GM19240 (cell line): ENCODE data around the gene C10orf120.

Source experiments
- DNase-seq: peaks from one replicate; pipeline ENCODE4 v3.0.0; 2011; ENCODE audit warnings: low spot score; ENCODE audit not compliant: insufficient read length

The C10orf120 gene

DNA sequence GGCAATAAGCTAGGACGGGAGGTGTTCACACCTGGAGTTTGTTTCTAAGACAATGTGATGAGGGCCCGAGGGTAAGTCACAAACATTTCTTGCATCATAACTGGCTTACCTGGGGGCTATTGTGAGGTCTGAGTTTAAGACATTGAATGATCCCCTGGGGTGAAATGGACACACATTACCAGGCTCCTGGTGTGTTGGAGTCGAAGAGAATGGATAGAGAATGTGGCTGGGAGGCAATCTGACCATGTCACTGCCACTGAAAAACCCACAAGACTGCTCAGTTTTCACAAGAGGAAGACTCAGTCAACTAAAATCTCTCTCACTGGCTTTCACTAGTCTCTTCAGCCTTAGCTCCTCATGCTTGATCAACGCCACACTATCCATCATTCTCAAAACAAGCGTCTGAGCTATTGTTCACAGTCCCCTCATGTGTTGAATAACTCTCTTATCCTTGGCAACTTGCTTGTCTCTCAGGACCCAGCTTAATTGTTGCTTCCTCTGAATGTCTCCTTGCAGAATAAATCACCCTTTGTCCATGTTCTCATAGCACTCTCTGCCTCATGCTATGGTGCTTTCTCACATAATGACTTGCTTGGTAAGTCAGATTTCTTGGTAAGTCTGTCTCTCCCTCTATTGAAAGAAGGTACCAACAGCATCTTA, at the start of gene C10orf120:
TSS of gene C10orf120 (minus strand) at position 51 of the 660 bp plus-strand sequence. CDS start 56 bp downstream, outside the sequence.
- no peak for DNase-seq

DNA sequence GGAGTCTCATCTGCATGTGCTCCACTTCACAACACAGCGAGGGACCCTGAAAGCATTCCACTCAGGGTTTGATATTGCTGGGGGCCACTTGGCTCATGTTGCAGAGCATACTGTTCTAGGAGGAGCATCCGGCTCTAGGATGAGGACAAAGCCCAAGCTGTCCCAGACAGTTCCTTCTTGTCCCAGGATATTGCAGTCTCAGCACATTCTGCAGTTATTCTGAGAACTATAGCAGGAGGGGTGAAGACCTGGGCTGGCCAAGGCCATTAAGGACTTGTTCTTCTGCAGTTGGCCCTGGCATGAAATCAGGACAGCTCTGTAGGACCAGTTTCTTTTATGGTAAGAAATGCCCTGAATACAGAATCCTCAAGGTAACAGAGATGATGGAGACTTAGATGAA, 48.9 kb upstream of the C10orf120 start:
- no peak for DNase-seq

- DNase-seq, result no peak
Measured at GRCh38 chr10:122746408-122746807, 46.8 kb upstream of the C10orf120 start.

DNA sequence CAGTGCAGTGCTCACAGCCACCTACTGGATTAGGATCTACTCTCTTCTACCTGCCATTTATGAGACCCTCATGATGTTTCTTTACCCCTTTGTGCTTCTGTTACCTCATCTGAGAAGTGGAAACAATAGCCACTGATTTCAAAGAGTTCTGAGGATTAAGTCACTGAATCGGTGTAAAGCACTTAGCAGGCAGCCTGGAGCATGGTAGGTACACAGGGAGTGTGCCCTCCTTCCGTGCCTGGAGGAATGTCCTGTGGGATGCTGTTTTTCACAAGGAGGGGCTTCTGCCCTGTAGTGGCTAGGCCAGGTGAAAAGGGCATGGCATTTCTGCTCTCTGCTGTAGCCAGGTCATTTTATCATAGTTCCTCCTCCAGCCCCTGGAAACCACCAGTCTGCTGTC, 44.6 kb upstream of the C10orf120 start:
- no peak for DNase-seq

GRCh38 chr10:122740640-122741039, 41.0 kb upstream of the C10orf120 start:
- DNase-seq, result no peak

DNA sequence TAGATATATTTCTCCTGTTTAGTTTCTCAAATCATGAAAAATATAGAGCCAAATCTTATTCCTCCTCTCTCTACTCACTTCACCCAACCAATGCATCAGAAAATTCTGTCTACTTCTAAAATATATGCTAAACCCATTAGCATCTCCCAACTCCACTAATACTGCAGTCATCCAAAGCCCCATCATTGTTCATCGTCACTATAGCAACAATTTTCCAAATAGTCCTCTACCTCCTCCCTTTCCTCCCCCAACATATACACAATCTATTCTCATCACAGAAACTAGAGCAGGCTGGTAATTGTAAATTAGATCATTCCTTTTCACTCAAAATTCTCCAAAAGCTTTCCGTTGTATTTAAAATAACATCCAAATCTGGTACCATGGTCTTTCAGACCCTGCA, 38.4 kb upstream of the C10orf120 start:
- DNase-seq, result no peak

DNA sequence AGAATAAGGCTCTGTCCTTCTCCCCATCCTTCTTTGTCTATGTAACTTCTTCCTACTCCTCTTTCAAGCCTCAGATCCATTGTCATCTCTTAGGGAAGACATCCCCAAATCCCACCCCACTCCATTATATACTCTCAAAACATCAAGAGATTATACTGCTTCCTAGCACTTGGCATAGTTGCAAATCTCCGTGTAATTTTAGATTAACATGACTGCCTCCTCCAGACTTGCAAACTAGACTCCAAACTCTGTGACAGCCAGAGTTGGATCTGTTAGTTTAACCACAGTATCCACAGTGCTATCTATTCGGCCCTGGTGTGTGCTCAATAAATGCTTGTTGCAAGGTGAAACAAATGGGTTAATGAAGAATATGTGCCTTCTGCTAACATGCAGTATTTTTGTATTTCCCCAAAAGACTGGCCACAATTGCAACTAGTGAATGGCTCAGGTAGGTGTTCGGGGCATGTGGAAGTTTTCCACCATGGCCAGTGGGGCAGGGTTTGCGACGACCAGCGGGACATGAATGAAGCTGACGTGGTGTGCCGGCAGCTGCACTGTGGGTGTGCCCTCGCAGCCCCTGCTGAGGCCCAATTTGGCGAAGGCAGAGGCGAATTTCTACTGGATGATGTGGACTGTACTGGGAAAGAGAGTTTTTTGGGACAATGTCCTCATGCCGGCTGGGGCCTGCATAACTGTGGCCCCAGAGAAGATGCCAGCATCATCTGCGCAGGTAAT, 34.5 kb upstream of the C10orf120 start:
- DNase-seq, result no peak

GRCh38 chr10:122733443-122733842, 33.8 kb upstream of the C10orf120 start:
- DNase-seq, result no peak

- DNase-seq, result no peak
Measured at GRCh38 chr10:122730238-122730637, 30.6 kb upstream of the C10orf120 start.

DNA sequence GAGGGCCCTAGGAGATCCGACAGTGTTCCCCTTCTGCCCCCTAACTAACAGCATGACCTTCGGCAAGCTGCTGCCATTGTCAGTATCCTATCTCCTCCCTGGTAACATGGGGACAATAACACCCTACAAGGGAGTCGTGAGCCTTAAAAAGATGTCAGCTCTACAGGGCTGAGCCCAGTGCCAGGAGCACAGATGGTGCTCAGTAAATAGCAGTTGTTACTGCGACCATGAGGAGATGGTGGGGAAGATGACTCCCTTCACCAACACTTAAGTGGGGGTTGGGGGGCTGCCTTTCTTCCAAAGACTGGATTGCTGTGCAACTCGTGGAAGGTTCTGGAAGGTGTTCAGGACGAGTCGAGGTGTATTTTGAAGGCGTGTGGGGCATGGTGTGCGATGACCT, 29.5 kb upstream of the C10orf120 start:
- no peak for DNase-seq

DNA sequence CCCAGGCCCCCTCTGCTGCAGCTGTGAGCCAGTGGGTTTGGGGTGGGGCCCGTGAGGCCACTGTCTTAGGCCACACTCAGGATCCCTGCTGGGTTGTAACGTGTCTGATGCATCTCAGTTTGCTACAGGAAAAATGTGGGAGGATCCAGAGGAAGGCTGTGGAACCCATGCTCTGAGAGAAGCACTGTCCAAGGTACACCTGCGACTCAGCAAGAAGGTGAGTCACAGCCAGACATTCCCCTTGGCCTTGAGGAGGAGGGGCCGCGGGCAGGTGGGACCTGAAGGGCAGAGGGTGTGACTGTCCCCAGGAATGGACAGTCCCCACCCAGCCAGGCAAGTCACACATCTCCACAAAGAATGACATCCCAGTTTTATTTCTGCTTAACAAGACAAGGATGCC, 27.8 kb upstream of the C10orf120 start:
- DNase-seq, result no peak

DNA sequence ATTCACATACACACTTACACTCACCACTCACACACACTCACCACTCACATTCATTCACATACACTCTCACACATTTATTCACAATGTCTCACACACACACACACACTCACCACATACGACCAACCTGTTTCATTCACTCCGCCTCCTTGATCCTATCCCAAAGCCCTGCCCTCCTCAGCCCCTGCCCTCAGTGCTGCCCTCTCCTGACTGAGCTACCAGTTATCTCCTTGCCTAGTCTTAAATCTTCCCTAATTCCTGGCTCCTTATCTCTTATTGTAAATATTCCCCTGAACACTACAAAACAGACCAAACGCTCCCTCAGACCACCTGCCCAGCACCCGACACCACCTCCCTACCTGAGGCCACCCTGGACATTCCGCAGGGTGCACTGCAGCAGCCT, 26.1 kb upstream of the C10orf120 start:
- DNase-seq, result no peak

DNA sequence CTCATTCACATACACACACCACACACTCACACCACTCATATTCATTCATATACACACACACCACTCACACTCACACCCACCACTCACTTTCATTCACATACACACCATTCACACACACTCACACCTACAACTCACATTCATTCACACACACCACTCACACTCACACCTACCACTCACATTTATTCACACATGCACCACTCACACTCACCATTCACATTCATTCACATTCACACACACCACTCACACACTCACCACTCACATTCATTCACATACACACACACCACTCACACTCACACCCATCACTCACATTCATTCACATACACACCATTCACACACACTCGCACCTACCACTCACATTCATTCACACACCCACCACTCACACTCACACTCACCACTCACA, 25.4 kb upstream of the C10orf120 start:
- DNase-seq, result no peak

- DNase-seq, result no peak
Measured at GRCh38 chr10:122721111-122721510, 21.5 kb upstream of the C10orf120 start.

DNA sequence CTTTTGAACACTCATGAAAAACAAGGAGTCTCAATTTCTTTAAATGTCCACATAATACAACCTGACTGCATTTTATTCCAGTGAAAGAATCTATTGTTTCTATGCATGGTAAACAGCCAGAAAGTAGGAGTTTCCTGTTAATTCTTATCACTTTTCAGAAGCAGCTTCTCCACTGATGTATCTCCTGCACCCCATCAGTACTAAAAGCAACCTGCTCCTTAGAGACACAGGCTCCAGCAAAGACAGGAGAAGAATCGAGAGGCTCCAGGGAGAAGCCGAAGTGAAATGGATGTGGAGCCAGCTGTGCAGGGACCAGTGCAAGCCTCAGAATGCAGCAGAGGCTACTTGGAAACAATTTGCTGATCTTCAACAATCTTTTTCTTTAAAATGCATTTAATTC, 16.4 kb upstream of the C10orf120 start:
- DNase-seq, result no peak

GRCh38 chr10:122715576-122715975, 15.9 kb upstream of the C10orf120 start:
- DNase-seq, result no peak

DNA sequence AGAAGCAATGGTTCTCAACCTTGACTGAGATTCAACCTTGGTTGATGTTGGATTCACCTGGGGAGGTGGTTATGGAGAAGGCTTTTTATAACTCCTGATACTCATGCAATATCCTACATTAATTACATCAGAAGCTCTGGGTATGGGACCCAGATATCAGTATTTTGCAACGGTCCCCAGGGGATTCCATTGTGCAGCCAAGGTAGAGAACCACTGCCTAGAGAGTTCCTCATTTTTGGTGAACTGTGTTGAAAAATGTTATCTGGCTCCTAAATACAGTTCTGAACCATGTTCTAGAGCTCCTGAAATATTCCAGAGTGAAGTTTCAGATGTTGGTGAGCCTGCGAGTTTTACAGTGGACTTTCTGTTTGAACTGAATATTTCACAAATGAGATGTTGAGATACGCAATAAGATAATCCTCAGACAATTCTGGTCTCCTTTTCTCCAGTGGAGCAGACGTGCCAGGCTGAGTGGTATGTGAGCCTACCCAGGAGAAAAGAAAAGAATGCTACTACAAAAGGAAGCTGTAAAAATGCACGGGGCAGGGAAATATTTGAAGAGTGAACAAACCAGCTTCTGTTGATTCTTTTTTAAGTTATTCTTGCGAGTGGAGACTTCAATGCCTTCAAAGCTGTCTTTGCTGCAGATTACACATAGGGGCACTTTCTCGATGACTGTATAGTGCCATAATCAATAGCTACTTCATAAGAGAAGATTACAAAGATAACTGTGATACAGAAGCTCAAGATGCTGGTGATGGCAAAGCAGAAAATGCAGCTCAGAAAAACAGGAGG, 13.6 kb upstream of the C10orf120 start:
- DNase-seq, result no peak

- DNase-seq, result no peak
Measured at GRCh38 chr10:122710576-122710975, 10.9 kb upstream of the C10orf120 start.

DNA sequence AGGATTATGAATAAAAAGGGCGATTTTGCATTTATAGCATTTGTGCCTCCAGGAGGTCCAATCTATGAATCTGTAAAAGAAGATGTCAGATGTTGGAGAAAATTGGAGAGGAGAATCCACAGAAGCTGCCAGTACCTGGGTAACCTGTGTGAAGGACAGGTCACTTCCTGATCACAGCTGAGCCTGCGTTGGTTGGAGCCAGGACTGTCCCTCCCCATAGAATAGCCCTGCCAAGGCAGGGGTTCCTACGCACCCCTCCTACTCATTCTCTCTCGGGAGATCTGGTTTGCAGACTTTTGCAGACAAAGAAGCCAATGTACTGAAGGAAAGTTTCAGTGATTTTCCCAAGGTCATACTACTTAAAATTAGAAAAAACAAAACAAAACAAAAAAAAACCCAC, 10.3 kb upstream of the C10orf120 start:
- DNase-seq, result no peak

GRCh38 chr10:122707535-122707934, 7.9 kb upstream of the C10orf120 start:
- no peak for DNase-seq

DNA sequence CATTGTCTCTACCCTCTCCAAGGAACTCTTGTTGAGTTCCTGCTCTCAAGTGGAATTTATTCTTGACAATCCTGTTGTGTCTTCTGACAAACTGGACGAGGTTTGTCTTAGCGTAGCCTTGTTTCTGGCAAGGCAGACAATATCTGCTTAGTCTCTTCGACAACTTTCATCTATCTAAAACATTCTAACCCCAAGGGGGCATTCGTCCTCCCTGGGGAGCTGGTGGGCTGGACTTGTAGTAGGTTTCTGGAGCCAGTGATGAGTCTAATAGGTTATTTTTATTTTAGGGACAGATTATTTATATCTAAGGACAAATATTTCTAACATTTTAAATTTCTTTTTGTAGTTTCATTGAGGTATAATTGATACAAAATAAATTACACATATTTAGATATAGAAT, 7.3 kb upstream of the C10orf120 start:
- DNase-seq, result no peak

- no peak for DNase-seq
Measured at GRCh38 chr10:122706467-122706866, 6.8 kb upstream of the C10orf120 start.
